ENCODE results near the gene FAF1. TPM values are rescaled to one million over a fixed set of nuclear protein-coding genes. Genes with fewer than 3 reads are reported as not detected.

The FAF1 gene
- total and polyA plus RNA-seq, 2 of the 8 experiments (the other 6 are each of a cell fraction or from before 2014, with no cell fraction given), result 10.8 to 65.9 TPM

GRCh38 chr1:50902419-50902818, 57.6 kb downstream of the FAF1 start (continued):
- TF ChIP-seq CHD7 (IDR thresholded peaks at IDR 0.05; ENCODE audit: insufficient replicate concordance, low read length) (no peak), TBP (IDR thresholded peaks at IDR 0.05; ENCODE audit: low read depth, low read length) (no peak), TCF12 (IDR thresholded peaks at IDR 0.05; ENCODE audit: low read depth, low read length) (no peak), TEAD4 (IDR thresholded peaks at IDR 0.05; ENCODE audit: low read depth, low read length) (no peak), CTBP2 (IDR thresholded peaks at IDR 0.05; ENCODE audit: borderline replicate concordance, insufficient read depth, insufficient read length, low read length) (no peak), RFX5 (IDR thresholded peaks at IDR 0.05; ENCODE audit: borderline replicate concordance, low read depth, low read length) (no peak), SP2 (IDR thresholded peaks at IDR 0.05; ENCODE audit: low read length) (no peak), EZH2 (IDR thresholded peaks at IDR 0.05; ENCODE audit: low read depth, low read length, severe bottlenecking) (no peak), POU5F1 (IDR thresholded peaks at IDR 0.05; ENCODE audit: low read depth, low read length) (no peak), EP300 (IDR thresholded peaks at IDR 0.05; ENCODE audit: borderline replicate concordance in 1 of 2, low read depth in 2 of 2, low read length in 2 of 2) (no peak), KDM5A (IDR thresholded peaks at IDR 0.05; ENCODE audit: low read length) (no peak)

All from H1 (cell line).